ENCODE data around the gene KCNJ16. TPM values are rescaled to one million over a fixed set of nuclear protein-coding genes. Genes with fewer than 3 reads are reported as not detected.

The KCNJ16 gene
- total RNA-seq, 1 donor from 2014 or later = 16.6 TPM

GRCh38 chr17:70120425-70120824 is 45.4 kb downstream of the KCNJ16 start:
- H3K27me3 Mint-ChIP-seq = no peaks in the 10 kb centered on the region
- peaks cover 13% of the 10 kb centered on the region for H3K4me1 Mint-ChIP-seq (ENCODE audit: low read depth)
- DNase-seq (ENCODE audit: low spot score, unreplicated experiment) = no peak
- no peak overlapping the region for H3K4me3 Mint-ChIP-seq (ENCODE audit: low read depth)
- H3K9me3 Mint-ChIP-seq (ENCODE audit: low read depth) = peaks cover 11% of the 10 kb centered on the region
- peaks cover 5% of the 10 kb centered on the region for H3K36me3 Mint-ChIP-seq (ENCODE audit: insufficient read depth)
- H3K27ac Mint-ChIP-seq = no peak overlapping the region
- no peak for TF ChIP-seq CTCF (IDR thresholded peaks at IDR 0.05; ENCODE audit: unreplicated experiment)

- no peak overlapping the region for H3K4me3 Mint-ChIP-seq (ENCODE audit: low read depth)
- TF ChIP-seq CTCF (IDR thresholded peaks at IDR 0.05; ENCODE audit: unreplicated experiment) = no peak
Measured at GRCh38 chr17:70121126-70121525, 46.1 kb downstream of the KCNJ16 start.

GRCh38 chr17:70123193-70123592 is 48.2 kb downstream of the KCNJ16 start:
- Mint-ChIP-seq H3K4me3 (ENCODE audit: low read depth) (no peak overlapping the region), H3K9me3 (ENCODE audit: low read depth) (peaks cover 11% of the 10 kb centered on the region), H3K27ac (no peak overlapping the region), H3K36me3 (ENCODE audit: insufficient read depth) (peaks cover 14% of the 10 kb centered on the region), H3K4me1 (ENCODE audit: low read depth) (peaks cover 22% of the 10 kb centered on the region), H3K27me3 (no peaks in the 10 kb centered on the region)
- no peak for TF ChIP-seq CTCF (IDR thresholded peaks at IDR 0.05; ENCODE audit: unreplicated experiment)
- no peak for DNase-seq (ENCODE audit: low spot score, unreplicated experiment)

More at GRCh38 chr17:70121126-70121525, 46.1 kb downstream of the KCNJ16 start:
- Mint-ChIP-seq H3K4me1 (ENCODE audit: low read depth) (peaks cover 13% of the 10 kb centered on the region), H3K36me3 (ENCODE audit: insufficient read depth) (peaks cover 5% of the 10 kb centered on the region), H3K9me3 (ENCODE audit: low read depth) (peaks cover 11% of the 10 kb centered on the region), H3K27me3 (no peaks in the 10 kb centered on the region), H3K27ac (no peak overlapping the region)
- no peak for DNase-seq (ENCODE audit: low spot score, unreplicated experiment)

- Mint-ChIP-seq H3K4me1 (ENCODE audit: low read depth) (peaks cover 19% of the 10 kb centered on the region), H3K4me3 (ENCODE audit: low read depth) (no peak overlapping the region), H3K9me3 (ENCODE audit: low read depth) (peaks cover 10% of the 10 kb centered on the region), H3K27ac (no peak overlapping the region), H3K27me3 (no peaks in the 10 kb centered on the region), H3K36me3 (ENCODE audit: insufficient read depth) (peaks cover 13% of the 10 kb centered on the region)
- no peak for DNase-seq (ENCODE audit: low spot score, unreplicated experiment)
- TF ChIP-seq CTCF (IDR thresholded peaks at IDR 0.05; ENCODE audit: unreplicated experiment) = no peak
Measured at GRCh38 chr17:70124723-70125122, 49.7 kb downstream of the KCNJ16 start.

- peaks cover 39% of the 10 kb centered on the region for H3K4me1 Mint-ChIP-seq (ENCODE audit: low read depth)
- peaks cover 13% of the 10 kb centered on the region for H3K9me3 Mint-ChIP-seq (ENCODE audit: low read depth)
- H3K27ac Mint-ChIP-seq = no peak overlapping the region
- TF ChIP-seq CTCF (IDR thresholded peaks at IDR 0.05; ENCODE audit: unreplicated experiment) = no peak
- H3K36me3 Mint-ChIP-seq (ENCODE audit: insufficient read depth) = peaks cover 16% of the 10 kb centered on the region
- no peak overlapping the region for H3K4me3 Mint-ChIP-seq (ENCODE audit: low read depth)
- H3K27me3 Mint-ChIP-seq = no peaks in the 10 kb centered on the region
- no peak for DNase-seq (ENCODE audit: low spot score, unreplicated experiment)
Measured at GRCh38 chr17:70127221-70127873, 52.3 kb downstream of the KCNJ16 start.

All from progenitor cell of endocrine pancreas (in vitro differentiated cells).